ENCODE results near the gene GZMM. TPM values are rescaled to one million over a fixed set of nuclear protein-coding genes. Genes with fewer than 3 reads are reported as not detected.
A peak's percentile ranks its signal among the peaks of the same experiment; 100 is the strongest.

GZMM gene
- total RNA-seq, 1 experiment from 2014 or later, result 0.59 TPM

DNA sequence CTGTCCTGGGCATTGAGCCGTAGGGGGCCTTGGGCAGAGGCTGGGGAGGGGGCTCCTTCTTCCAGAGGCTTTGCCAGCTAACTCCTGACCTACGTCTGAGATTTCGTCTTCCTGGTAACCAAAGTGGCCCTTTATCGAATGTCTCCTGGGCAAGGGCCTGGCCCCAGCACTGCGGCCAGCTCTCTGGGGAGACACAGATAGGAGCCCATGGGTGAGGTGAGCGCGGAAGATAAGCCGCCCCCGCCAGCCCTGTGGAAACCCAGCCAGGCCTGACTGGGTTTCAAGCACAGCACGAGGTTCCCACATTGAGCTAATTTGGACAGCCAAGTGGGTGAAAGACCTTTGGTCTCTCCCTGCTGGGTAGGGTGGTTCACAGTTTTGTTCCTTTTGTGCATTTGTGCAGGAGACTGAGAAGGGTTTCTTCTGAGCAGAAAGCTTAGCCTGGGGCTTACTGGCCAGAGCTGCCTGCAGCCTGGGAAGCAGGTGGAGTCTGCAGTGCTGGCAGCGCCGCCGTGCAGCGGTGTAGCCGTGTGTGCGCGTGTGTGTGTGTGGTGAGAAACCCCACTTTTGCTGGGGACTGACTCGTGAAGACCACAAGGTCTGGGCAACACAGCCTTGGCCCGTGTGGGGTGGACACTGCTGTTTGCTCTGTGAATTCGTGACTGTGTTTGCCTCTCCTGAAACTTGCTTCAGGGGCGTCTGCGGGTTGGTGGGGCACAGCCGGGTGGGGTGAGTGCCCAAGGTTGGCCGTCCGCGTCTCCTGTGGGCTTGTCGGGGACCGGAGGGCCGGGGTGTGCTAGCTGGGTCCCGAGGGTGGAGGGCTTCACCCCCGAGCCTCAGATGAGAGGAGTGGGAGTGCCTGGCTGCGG lies 31.0 kb downstream of the GZMM start:
- Histone ChIP-seq H3K4me1 (ENCODE audit: control insufficient read depth in 1 of 2, insufficient read depth in 2 of 2, low read length in 2 of 2) (peaks cover 3 to 34% of the 10 kb centered on the region in 2 experiments; a peak in 3 of 4 replicates), H3K9me3 (ENCODE audit: control insufficient read depth in 1 of 2, insufficient read depth in 1 of 2, low read depth in 1 of 2, low read length in 2 of 2) (no peaks in the 10 kb centered on the region), H3K79me2 (ENCODE audit: insufficient read depth, low read length) (peaks cover 75% of the 10 kb centered on the region), H3K4me3 (replicated peaks in 1 of 2; ENCODE audit: low read depth in 1 of 2, low read length in 2 of 2) (no peak overlapping the region), H3K36me3 (ENCODE audit: control insufficient read depth in 1 of 2, insufficient read depth in 2 of 2, low read length in 2 of 2) (peaks cover 6 to 33% of the 10 kb centered on the region in 2 experiments; a peak in 2 of 4 replicates), H2AFZ (ENCODE audit: low read depth, low read length, poor library complexity, severe bottlenecking) (no peak overlapping the region), H3K9ac (ENCODE audit: low read length) (no peak overlapping the region), H4K20me1 (ENCODE audit: insufficient read depth) (peaks cover 6% of the 10 kb centered on the region; the same call in 1 of the 2 replicates), H3K27ac (ENCODE audit: low read depth, low read length) (peak overlapping the region; percentile 31; the same call in 1 of the 2 replicates), H3K4me2 (ENCODE audit: low read length) (peak overlapping the region; percentile 7; the same call in 1 of the 2 replicates), H3K27me3 (ENCODE audit: insufficient read depth, low read length) (no peaks in the 10 kb centered on the region), H3K9me2 (ENCODE audit: insufficient read depth) (no peaks in the 10 kb centered on the region)
- RAD21 ChIA-PET (ENCODE audit: low non-redundant PET in 1 of 2, low total read pairs in 2 of 2, uncharacterized antibody in 2 of 2, unreplicated experiment in 2 of 2), result no interaction called here
- CTCF ChIA-PET, result interaction anchor here (0.8 to 1.0 kb wide), 2 partner anchors 9 to 10 kb away, joined by 3 to 4 read pairs; no protein-coding TSS in a partner anchor
- POLR2A ChIA-PET, result interaction anchor here (0.6 kb wide), 1 partner anchor 49 kb away, joined by 3 read pairs; no protein-coding TSS in a partner anchor
- no peak for DNase-seq (ENCODE audit: low read depth, low spot score)
- BruUV-seq (replicated peaks), result no TSS peak
- TF ChIP-seq, protein P1, sequence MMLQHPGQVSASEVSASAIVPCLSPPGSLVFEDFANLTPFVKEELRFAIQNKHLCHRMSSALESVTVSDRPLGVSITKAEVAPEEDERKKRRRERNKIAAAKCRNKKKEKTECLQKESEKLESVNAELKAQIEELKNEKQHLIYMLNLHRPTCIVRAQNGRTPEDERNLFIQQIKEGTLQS (IDR thresholded peaks at IDR 0.05), result no peak
- TF ChIP-seq, protein P2, sequence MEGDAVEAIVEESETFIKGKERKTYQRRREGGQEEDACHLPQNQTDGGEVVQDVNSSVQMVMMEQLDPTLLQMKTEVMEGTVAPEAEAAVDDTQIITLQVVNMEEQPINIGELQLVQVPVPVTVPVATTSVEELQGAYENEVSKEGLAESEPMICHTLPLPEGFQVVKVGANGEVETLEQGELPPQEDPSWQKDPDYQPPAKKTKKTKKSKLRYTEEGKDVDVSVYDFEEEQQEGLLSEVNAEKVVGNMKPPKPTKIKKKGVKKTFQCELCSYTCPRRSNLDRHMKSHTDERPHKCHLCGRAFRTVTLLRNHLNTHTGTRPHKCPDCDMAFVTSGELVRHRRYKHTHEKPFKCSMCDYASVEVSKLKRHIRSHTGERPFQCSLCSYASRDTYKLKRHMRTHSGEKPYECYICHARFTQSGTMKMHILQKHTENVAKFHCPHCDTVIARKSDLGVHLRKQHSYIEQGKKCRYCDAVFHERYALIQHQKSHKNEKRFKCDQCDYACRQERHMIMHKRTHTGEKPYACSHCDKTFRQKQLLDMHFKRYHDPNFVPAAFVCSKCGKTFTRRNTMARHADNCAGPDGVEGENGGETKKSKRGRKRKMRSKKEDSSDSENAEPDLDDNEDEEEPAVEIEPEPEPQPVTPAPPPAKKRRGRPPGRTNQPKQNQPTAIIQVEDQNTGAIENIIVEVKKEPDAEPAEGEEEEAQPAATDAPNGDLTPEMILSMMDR (IDR thresholded peaks at IDR 0.05 in 2 of 3, conservative IDR thresholded peaks at IDR 0.05 in 1 of 3; ENCODE audit: borderline replicate concordance in 1 of 3, insufficient read depth in 1 of 3, low read depth in 2 of 3, low read length in 2 of 3), result no peak
- TF ChIP-seq EGR1 (IDR thresholded peaks at IDR 0.05; ENCODE audit: low read depth) (no peak), ZNF274 (IDR thresholded peaks at IDR 0.05; ENCODE audit: low read depth, low read length) (no peak), CBX3 (IDR thresholded peaks at IDR 0.05; ENCODE audit: low read depth) (no peak), SRF (IDR thresholded peaks at IDR 0.05; ENCODE audit: low read depth) (no peak), POLR2A (IDR thresholded peaks at IDR 0.05; ENCODE audit: borderline replicate concordance, extremely low read depth, insufficient read depth, insufficient read length) (no peak), EZH2 (IDR thresholded peaks at IDR 0.05) (no peak)
- TF ChIP-seq, protein P3, sequence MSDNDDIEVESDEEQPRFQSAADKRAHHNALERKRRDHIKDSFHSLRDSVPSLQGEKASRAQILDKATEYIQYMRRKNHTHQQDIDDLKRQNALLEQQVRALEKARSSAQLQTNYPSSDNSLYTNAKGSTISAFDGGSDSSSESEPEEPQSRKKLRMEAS (IDR thresholded peaks at IDR 0.05), result no peak
- ATAC-seq, result no peak
- intact Hi-C loops (cut with micrococcal nuclease), result no loop called here

All from HCT116 (cell line).